Mammary epithelial cell (primary cell): ENCODE data around the gene RABGAP1L.

Source experiments
- EZH2 ChIP-seq: IDR thresholded peaks from 2 replicates; pipeline ENCODE4 v1.6.1; 2012; ENCODE audit warnings: low read length, inconsistent platforms, borderline replicate concordance
- TF ChIP-seq, protein P1 (sequence below), 2 donors: IDR thresholded peaks in 1 of 2; conservative IDR thresholded peaks in 1 of 2; 2 replicates each; pipeline ENCODE4 v1.5.1; 2011 to 2012; ENCODE audit warnings: inconsistent platforms in 2 of 2, low read length in 2 of 2, mild to moderate bottlenecking in 2 of 2, control low read depth in 1 of 2, low read depth in 1 of 2; ENCODE audit not compliant: insufficient read depth in 1 of 2; ENCODE audit errors: extremely low read depth in 1 of 2

DNA sequence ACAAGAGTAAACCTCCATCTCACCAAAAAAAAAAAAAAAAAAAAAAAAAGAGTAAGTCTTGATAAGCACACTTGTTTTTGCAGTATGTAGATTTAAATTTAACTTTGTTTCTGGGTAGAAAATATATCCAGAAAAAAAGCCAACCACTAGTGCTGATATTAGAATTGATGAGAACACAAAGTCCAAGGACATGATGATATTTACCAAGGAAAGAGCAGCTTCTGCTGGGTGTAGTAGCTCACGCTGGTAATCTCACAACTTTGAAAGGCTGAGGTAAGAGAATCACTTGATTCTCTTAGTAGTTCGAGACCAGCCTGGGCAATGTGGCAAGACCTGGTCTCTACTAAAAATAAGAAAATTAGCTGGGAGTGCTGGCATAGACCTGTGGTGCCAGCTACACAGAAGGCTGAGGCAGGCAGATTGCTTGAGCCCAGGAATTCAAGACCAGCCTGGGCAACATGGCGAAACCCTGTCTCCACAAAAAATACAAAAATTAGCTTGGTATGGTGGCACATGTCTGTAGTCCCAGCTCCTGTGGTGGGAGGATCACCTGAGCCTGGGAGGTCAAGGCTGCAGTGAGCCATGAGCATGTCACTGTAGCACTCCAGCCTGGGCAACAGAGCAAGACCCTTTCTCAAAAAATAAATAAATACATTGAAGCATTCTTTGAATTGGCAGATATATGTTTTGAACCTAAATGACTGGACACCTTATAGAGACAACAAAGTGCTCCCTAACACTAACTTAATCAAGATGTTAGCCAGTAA lies 776.8 kb downstream of the RABGAP1L start:
- TF ChIP-seq, protein P1, sequence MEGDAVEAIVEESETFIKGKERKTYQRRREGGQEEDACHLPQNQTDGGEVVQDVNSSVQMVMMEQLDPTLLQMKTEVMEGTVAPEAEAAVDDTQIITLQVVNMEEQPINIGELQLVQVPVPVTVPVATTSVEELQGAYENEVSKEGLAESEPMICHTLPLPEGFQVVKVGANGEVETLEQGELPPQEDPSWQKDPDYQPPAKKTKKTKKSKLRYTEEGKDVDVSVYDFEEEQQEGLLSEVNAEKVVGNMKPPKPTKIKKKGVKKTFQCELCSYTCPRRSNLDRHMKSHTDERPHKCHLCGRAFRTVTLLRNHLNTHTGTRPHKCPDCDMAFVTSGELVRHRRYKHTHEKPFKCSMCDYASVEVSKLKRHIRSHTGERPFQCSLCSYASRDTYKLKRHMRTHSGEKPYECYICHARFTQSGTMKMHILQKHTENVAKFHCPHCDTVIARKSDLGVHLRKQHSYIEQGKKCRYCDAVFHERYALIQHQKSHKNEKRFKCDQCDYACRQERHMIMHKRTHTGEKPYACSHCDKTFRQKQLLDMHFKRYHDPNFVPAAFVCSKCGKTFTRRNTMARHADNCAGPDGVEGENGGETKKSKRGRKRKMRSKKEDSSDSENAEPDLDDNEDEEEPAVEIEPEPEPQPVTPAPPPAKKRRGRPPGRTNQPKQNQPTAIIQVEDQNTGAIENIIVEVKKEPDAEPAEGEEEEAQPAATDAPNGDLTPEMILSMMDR (conservative IDR thresholded peaks at IDR 0.05 in 1 of 2, IDR thresholded peaks at IDR 0.05 in 1 of 2; ENCODE audit: extremely low read depth in 1 of 2, insufficient read depth in 1 of 2, low read depth in 1 of 2, low read length in 2 of 2), result no peak
- TF ChIP-seq EZH2, result no peak
